B cell (primary cell): ENCODE results near the gene VPREB1.

Source experiments
- EZH2 ChIP-seq: IDR thresholded peaks from 2 replicates; pipeline ENCODE4 v1.6.1; 2012; ENCODE audit warnings: borderline replicate concordance, low read depth, mild to moderate bottlenecking, moderate library complexity, low read length; ENCODE audit not compliant: insufficient read depth, poor library complexity, severe bottlenecking
- TF ChIP-seq, protein P1 (sequence below): fragments of 200-600 bp; IDR thresholded peaks from one replicate; pipeline ENCODE4 v1.8.0; 2022; ENCODE audit warnings: antibody characterized with exemption, mild to moderate bottlenecking

DNA sequence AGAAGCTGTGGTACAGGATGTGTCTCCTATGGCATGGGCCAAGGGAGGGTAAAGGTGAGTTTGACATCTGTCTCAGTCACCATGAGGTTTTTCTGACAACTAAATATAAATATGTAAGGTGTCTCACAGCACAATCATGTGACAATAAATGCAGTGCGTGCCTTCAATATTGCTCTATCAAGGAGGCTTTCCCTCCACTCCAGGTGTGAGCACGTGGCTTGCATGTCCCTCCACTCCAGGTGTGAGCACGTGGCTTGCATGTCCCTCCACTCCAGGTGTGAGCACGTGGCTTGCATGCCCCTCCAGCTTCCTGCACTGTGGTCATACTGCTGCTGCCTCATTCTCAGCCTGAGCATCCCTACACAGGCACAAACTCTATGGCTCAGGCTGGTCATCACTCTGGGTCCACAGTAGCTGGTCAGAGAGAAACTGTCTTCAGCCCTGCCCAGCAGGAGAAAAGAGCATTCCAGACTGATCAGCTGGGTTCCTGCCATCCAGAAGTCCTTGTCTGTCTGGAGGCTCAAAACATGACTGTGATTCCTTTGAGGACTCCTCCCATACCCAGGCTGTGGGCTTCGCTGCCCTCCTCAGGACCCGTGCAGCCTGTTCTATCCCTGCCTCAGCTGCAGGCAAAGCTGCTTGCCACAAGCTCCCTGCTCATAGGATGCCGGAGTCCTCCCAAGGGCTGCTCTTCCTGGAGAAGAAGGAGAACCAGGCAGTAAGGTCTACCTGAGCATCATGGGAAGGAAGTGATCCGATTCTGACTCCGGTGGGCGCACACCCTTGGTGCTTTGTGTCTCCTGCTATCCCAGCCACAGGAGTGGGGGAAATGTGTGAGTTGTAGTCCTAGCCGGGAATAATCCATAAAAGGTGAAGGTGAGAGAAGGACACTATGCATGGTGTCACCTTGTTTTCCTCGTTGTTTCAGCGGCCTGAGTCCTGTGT lies 33.4 kb upstream of the VPREB1 start:
- TF ChIP-seq, protein P1, sequence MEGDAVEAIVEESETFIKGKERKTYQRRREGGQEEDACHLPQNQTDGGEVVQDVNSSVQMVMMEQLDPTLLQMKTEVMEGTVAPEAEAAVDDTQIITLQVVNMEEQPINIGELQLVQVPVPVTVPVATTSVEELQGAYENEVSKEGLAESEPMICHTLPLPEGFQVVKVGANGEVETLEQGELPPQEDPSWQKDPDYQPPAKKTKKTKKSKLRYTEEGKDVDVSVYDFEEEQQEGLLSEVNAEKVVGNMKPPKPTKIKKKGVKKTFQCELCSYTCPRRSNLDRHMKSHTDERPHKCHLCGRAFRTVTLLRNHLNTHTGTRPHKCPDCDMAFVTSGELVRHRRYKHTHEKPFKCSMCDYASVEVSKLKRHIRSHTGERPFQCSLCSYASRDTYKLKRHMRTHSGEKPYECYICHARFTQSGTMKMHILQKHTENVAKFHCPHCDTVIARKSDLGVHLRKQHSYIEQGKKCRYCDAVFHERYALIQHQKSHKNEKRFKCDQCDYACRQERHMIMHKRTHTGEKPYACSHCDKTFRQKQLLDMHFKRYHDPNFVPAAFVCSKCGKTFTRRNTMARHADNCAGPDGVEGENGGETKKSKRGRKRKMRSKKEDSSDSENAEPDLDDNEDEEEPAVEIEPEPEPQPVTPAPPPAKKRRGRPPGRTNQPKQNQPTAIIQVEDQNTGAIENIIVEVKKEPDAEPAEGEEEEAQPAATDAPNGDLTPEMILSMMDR = no peak
- no peak for TF ChIP-seq EZH2
